AG09309 (cell line): ENCODE results near the gene MGAT5.

Experiments used
- DNase-seq: peaks from one replicate; pipeline ENCODE4 v3.0.0-alpha.2; 2010; ENCODE audit warnings: low read depth
- H3K4me3 ChIP-seq: 2 replicates; pipeline ENCODE4 v1.5.1; 2011; ENCODE audit warnings: mild to moderate bottlenecking, low read depth, low read length, moderate library complexity; ENCODE audit not compliant: control insufficient read depth
- CTCF ChIP-seq: IDR thresholded peaks from 2 replicates; pipeline ENCODE4 v1.5.1; 2011; ENCODE audit warnings: mild to moderate bottlenecking, low read depth, low read length, inconsistent platforms; ENCODE audit not compliant: insufficient read depth, control insufficient read depth; ENCODE audit errors: missing control alignments

Gene MGAT5

GRCh38 chr2:134440336-134440909, 186.6 kb downstream of the MGAT5 start:
- TF ChIP-seq CTCF: no peak
- H3K4me3 ChIP-seq: no peak overlapping the region
- no peak for DNase-seq

DNA sequence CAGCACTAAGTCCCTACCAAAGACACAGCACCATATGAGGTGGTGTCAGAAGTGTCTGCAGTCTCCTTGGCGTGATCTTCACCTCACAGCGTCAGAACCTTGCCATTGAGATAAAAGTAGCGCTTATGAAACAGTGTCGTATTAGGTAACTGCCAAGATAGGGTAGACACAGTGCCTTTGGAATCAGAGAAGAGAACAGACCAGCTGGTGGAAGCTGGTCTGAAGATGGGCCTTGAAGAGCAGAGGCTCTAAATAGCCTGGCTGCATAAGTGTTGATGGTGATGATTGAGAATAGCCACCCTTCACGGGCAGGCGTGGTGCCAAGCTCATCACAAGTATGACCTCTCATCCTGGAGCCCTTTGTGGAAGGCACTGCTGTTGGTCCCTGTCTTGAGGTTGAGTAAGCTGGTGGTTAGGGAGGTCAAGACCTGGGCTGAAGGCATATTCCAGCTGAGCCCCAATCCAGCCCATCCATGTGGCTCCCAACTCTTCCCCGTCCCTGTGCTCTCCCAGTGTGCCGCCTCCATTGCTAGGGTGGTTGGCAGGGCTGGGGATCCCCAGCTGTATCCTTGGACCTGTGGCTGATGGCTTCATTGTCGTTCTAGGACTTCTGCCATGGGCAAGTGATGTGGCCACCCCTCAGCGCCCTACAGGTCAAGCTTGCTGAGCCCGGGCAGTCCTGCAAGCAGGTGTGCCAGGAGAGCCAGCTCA, 187.4 kb downstream of the MGAT5 start:
- no peak overlapping the region for H3K4me3 ChIP-seq
- TF ChIP-seq CTCF: no peak
- no peak for DNase-seq

GRCh38 chr2:134443814-134444480, 190.1 kb downstream of the MGAT5 start:
- no peak for TF ChIP-seq CTCF
- H3K4me3 ChIP-seq: no peak overlapping the region
- no peak for DNase-seq

- H3K4me3 ChIP-seq: no peak overlapping the region
- TF ChIP-seq CTCF: no peak
- no peak for DNase-seq
These were observed 191.2 kb downstream of the MGAT5 start for GRCh38 chr2:134445116-134445515.

GRCh38 chr2:134445985-134446382, 192.1 kb downstream of the MGAT5 start:
- no peak for DNase-seq
- H3K4me3 ChIP-seq: no peak overlapping the region
- no peak for TF ChIP-seq CTCF

DNA sequence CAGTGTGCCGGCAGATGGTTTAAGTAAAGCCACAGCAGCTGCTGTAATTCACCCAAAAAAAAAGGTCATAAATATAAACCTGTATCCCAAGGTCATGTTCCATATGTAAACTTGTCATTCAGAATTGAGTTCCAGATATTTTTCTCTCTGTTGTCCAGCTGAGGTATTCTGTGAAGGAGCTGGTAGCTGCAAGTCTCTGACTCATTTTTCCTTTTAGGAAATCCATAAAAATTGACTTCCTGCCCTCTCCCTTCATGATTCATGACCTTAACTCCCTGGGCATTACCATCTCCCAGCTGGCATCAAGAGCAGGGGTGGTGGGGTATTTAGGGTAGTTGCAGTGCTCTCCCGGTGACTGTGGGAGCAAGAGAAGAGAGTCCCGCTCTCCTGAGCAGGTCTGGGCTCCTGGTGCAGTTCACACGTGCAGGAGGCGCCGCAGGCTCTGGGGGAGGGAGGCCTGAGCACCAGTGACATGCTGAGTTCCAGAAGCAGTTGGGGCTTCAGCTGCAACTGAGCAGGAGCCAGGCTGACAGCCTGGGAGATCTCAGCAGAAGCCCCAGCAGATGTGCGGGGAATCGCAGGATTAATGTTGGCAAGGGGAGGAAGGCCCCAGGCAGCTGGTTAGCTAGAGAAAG, 192.6 kb downstream of the MGAT5 start:
- H3K4me3 ChIP-seq: no peak overlapping the region

More for the DNA sequence above, 192.6 kb downstream of the MGAT5 start:
- no peak for TF ChIP-seq CTCF
- DNase-seq: no peak
